HEK293T (cell line): ENCODE results near the gene ADAMTSL4.

ENCODE experiments used
- ARNT ChIP-seq: fragments of 450-650 bp; IDR thresholded peaks from 2 replicates; pipeline ENCODE4 v1.6.1; 2017; ENCODE audit warnings: mild to moderate bottlenecking
- BHLHE40 ChIP-seq: fragments of 450-650 bp; IDR thresholded peaks from 2 replicates; pipeline ENCODE4 v1.6.1; 2016; ENCODE audit warnings: mild to moderate bottlenecking, moderate library complexity, borderline replicate concordance
- ELF4 ChIP-seq: fragments of 450-650 bp; IDR thresholded peaks from 2 replicates; pipeline ENCODE4 v1.6.1; 2017; ENCODE audit warnings: antibody characterized with exemption
- FOXA1 ChIP-seq: fragments of 450-650 bp; IDR thresholded peaks from 2 replicates; pipeline ENCODE4 v1.6.1; 2016; ENCODE audit warnings: mild to moderate bottlenecking
- FOXK2 ChIP-seq: fragments of 450-650 bp; IDR thresholded peaks from 2 replicates; pipeline ENCODE4 v1.6.1; 2016; ENCODE audit warnings: mild to moderate bottlenecking
- L3MBTL2 ChIP-seq: fragments of 450-650 bp; conservative IDR thresholded peaks from 2 replicates; pipeline ENCODE4 v1.6.1; 2016; ENCODE audit warnings: mild to moderate bottlenecking
- LEF1 ChIP-seq: fragments of 450-650 bp; IDR thresholded peaks from 2 replicates; pipeline ENCODE4 v1.6.1; 2017; ENCODE audit warnings: mild to moderate bottlenecking, borderline replicate concordance
- PKNOX1 ChIP-seq: fragments of 450-650 bp; IDR thresholded peaks from 2 replicates; pipeline ENCODE4 v1.6.1; 2016
- SP1 ChIP-seq: fragments of 450-650 bp; IDR thresholded peaks from 2 replicates; pipeline ENCODE4 v1.6.1; 2017
- ZNF384 ChIP-seq: fragments of 450-650 bp; IDR thresholded peaks from 2 replicates; pipeline ENCODE4 v1.6.1; 2016

DNA sequence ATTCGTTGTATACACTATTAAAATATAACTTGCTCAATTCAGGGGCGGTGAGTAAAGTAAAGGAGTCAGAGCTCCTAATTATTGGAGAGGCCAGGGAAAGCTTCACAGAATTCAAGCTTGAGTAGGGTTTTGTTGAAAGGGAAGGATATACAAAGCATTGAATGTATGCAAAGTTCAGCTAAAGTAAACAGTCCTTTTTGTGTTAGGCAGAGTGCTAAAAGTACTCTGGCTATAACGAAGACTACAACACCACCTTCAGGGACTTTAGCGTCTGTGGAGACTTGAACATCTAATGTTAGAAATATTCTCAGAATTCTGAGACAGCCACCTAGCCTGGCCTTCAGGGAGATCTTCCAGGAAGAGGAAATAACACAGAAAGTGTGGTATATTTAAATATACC lies 32.6 kb upstream of the ADAMTSL4 start:
- no peak for TF ChIP-seq ELF4
- no peak for TF ChIP-seq ZNF384
- no peak for TF ChIP-seq ARNT
- TF ChIP-seq BHLHE40, result no peak
- TF ChIP-seq LEF1, result no peak
- no peak for TF ChIP-seq L3MBTL2
- TF ChIP-seq PKNOX1, result no peak
- TF ChIP-seq FOXK2, result no peak
- TF ChIP-seq FOXA1, result no peak
- no peak for TF ChIP-seq SP1
